Measurements from ENCODE around the gene MEGF10. TPM values are rescaled to one million over a fixed set of nuclear protein-coding genes. Genes with fewer than 3 reads are reported as not detected.
"Not testable (repeated sequence)": the region's sequence is repeated elsewhere in the genome, so short reads cannot be mapped to it uniquely, and the experiment has no call there.

The MEGF10 gene
- polyA plus RNA-seq, 10 donors: 26.3 to 43.1 (median 37.8) TPM

DNA sequence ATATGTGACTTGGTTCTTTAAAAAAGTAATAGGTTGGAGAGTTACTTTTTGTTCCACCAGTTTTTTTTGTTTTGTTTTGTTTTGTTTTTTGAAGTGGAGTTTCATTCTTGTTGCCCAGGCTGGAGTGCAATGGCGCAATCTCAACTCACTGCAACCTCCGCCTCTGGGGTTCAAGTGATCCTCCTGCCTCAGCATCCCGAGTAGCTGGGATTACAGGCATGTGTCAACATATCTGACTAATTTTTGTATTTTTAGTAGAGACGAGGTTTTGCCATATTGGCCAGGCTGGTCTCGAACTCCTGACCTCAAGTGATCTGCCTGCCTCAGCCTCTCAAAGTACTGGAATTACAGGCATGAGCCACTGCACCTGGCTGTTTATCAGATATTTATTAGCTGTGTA, 6.3 kb downstream of the MEGF10 start:
- DNase-seq: not testable (repeated sequence)

DNA sequence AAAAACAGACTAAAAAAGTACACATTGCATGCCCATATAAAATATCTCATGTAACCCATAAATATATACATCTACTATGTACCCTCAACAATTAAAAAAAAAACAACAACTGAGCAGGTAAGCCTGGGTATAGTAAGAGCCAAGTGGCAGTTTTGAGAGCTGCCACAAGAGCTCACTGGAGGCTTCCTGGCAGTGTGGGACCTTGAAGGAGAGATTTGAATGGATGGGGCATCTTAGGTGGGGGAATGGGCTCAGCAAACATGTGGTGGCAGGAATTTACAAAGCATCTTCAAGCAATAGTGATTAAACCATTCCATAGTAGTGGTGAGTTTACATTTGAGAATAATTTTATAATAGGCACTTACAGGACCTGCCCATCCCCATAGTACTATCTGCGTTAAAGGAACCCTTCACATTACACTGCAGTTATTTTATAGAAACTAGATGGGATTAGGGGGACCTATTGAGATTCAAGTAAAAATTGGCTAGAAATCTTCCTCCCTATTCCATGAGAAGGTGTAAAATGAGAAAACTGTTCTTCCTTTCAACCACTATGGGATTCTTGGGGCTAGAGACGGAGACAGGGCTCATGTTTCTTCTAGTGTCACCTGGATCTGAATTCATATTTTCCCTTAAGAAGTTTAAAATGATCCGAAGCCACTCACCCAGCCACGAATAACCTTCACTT, 6.9 kb downstream of the MEGF10 start:
- no peak for DNase-seq

DNA sequence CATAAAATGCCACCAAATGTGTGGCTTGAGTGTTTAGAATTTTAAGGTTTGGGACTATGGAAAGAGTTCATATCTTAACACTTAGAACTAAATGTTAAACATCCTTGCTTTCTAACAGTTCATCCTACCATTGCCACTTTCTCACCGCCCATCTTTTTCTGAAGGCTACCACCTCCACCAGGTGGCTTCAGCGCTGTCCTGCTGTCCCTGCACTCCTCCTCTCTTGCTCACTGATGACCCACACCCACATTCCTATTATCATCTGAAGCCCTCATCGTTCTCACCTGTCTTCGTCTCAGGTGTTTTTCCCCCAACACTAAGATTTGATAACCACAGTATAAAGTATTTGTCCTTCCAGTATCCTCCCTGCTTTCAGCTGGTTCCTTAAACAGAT, 7.4 kb downstream of the MEGF10 start:
- DNase-seq: no peak

DNA sequence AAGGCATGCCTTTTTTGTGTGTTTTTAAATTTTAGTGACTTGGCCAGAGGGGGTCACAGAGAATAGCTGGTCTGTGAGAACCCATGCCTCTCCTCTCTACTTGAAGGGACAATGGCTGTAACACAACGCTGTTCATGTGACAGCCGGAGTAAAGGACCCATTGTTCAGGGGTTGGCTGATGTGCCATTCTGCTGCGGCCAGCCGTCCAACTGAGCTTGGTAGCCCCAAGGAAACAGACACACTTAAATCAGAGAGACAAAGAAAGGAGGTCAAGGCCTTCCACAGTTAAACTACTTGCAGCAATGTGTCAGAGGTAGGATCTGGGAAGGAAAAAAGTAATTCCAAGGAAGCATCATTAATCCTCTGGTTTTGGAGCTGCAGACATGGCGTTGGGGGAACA, 8.1 kb downstream of the MEGF10 start:
- DNase-seq: no peak

DNA sequence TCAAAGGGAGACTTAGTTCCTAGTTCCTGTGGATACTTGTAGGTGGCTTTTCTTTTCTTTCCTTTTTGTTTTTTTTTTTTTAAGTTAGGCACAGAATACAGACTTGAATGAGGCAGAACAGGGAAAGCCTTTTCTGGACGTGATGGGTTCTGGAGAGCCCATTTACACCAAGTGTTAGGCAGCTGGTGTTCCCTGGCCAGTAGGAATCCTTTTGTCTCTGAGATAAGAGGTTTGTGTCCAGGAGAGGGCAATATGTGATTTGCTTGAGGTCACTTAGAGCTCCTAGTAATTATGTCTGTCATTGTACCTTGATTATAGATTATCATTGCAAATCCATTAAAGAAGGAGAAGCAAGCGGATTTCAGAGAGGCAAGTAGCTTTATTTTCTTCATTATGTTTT, 9.1 kb downstream of the MEGF10 start:
- DNase-seq: no peak

DNA sequence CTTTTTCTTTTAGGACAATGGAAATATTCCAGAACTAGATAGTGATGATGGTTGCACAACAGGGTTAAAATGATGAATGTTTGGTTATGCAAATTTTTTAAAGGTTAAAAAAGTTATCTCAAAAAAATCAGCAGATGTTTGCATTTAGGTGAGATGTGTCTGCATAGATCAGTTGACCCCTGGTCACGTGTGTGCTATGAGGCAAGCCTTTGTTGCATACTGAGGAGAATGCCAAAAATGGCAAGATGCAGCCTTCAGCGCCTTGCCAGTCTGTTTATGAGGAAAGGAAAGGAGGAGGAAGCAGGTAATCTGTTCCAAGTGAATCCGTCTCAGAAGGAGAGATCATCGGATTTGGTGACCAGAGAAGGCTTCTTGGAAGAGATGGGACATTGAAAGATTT, 11.9 kb downstream of the MEGF10 start:
- DNase-seq: no peak

DNA sequence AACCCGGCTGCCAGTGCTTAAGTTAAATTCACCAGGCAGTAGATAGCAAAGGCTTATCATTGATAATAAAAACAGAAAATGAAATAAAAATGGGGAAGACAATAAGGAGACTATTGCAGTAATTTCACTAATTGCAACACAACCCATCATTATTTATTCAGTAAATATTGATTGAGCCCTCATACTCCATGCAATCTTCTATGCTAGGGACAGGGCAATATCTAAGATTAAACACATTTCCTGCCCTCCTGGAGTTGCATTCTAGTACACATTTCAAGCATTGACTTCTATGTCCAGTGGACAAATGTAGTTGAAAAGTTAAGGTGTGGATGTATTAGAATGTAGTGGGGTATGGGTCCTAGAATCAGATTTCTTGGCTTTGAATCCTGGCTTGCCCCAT, 12.8 kb downstream of the MEGF10 start:
- DNase-seq: no peak

DNA sequence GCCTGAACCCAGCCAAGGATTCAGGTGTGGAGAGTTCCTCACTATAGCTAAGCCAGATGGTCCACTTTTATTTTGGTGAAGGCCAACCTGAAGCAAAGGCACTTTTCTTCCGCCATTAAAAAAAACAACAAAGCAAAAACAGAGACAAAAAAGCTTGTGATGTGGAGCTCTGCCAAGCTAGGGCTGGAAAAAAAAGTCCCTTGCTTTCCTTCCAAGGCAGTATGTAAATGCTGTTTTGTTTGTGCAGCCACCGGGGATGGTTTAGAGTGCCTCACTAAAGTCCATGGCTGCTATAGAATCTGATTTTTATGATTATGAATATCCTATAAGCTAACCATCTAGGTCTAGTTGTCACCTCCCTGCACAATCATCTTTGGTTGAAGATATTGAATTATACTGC, 14.9 kb downstream of the MEGF10 start:
- DNase-seq: peak in 1 of 3 donors; percentile 59

DNA sequence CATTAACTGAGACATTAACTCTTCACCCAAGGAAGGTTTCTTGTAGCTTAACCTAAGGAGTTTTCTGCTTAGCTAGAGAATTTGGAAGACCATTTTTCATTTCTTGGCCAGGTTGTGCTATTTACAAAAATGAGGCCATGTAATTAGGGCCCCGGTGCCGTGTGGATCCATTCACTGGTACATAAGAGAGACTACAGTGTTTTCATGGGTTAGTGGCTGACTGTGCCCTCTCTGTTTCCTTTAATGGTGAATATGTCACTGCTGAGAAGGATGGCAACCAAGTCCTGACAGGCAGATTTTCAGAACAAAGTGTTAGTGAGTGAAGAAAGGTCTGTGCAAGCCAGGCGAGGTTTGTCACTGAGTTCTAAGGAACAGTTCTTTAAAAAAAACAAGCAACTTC, 15.4 kb downstream of the MEGF10 start:
- no peak for DNase-seq

DNA sequence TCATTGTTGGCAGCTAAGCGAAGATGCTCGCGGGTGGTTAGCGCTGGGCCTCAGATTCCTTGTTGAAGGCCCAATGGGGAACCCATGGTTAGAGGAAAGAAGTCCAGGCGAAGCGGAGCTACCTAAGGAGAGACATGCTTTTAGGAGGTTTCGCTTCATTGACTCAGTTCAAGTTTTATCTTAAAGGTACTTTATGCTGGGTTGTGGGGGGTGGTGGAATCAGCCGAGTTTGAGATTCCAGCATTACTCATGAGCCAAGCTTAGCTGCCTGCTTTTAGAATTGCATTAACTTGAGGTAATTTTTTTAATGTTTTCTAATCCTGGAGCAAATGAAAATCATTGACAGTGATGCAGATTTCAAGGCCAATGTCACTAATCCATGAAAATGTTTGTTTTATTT, 16.1 kb downstream of the MEGF10 start:
- DNase-seq: no peak

DNA sequence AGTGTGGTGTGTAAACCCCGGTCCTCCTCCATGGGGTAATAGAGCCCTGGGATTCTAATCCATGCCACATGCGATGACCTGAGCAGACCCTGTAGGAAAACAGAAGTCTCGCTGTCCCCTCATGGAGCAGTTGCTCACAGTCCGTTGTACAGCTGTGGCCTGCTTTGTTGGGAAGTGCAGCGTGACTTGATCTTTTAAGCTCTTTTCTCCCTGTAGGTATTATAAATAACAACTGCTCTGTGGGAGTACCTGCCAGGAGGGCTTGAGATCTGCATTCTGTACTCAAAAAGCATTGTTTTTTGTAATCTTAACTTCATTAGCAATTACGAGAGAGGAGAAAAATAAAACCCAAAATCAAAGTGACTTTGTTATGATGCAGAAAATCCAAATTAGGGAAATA, 17.3 kb downstream of the MEGF10 start:
- peak in 1 of 3 donors; percentile 44 for DNase-seq

DNA sequence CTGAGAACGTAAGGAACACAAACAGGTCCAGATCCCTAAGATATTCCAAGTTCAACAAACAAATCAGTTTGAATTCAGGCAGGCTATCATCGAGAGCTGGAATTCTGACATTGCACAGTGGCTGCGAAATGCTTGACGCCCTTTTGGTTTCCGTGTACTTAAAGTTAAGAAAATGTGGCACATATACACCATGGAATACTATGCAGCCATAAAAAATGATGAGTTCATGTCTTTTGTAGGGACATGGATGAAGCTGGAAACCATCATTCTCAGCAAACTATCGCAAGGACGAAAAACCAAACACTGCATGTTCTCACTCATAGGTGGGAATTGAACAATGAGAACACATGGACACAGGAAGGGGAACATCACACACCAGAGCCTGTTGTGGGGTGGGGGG, 17.7 kb downstream of the MEGF10 start:
- DNase-seq: not testable (repeated sequence)

DNA sequence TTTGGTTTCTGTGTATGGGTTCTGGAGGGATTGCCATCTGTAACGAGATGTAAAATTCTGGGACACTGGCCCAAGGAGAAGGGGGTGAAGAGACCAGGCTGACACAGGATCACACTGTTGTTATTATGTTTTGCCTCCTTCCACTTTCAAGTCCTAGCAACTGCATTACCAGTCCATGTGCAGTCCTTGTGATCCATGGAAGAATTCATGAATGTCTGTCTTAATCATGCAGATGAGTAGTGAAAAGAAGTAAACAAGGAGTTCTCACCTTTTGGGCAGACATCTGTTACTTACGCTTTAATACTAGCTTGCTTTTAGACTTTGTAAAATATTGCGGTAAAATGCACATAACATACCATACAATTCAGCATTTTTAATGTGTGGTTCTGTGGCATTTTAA, 18.3 kb downstream of the MEGF10 start:
- DNase-seq: no peak

DNA sequence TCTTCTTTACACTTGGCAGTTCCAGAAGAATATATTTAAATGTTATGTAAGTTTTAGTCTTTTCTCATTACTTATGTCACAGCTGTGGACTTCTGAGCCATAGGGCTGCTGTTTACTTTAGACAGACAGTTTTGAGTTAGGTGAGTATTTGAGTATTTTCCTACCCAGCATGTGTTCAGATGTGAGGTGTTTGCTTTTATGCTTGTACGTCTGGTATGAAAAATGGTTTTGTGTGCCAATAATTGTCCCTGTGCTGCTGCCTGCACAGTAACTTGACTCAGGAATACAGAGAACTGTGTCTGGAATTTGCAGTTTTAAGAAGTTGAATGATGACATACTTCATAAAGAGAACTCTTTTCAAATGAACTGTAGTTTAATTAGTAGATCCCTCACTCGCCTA, 20.8 kb downstream of the MEGF10 start:
- peak in 1 of 3 donors; percentile 61 for DNase-seq

DNA sequence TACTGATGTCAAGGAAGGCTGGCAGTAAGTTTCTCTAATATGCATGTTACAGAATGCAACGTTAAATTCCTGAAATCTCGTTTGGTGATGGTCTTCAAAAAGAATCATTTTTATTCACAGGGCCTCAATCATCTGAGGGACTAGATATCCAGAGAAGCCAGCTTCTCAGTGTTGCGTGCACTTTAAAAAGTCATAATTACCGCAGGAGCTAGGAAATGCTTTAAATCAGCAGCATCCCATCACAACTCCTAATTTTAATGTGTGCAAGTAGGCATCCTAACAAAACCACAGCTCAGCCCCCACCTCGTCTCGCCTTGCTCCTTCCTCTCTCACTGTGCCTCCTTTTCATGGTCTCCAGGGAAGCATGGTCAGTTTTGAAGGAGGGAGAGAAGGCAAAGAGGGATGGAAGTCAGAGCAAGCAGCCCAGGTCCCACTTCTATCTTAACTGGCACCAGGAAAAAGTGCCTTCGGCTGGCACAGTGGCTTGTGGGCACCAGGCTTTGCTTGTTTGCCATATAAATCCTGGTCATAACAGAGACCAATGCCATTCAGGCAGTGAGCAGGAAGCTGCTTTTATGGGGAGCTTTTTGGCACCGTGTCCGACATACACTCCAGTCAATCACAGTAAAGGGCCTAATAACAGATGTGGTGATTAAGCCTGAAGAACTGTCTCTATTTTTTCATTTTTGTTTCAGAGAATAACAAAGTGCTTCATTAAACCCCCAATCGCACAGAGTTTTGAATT, 21.4 kb downstream of the MEGF10 start:
- peak; percentile 55 to 76 (median 57) for DNase-seq

DNA sequence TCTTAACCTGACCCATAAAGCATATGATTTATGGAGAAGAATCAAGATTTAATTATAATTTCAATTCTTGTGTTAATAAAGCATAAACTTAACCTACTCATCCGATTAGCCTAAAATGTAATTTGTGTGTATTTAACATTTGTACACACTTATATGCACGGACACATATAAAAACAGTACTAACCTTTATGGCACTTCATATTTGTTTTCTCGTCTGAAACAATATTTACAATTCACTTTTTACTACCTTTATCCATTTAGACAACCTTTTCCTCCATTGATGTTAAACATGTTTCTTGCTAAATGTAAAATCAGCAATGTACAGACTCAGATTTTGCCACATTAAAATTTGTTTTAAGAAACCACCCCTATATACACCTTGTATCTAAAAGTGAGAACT, 22.8 kb downstream of the MEGF10 start:
- no peak for DNase-seq

DNA sequence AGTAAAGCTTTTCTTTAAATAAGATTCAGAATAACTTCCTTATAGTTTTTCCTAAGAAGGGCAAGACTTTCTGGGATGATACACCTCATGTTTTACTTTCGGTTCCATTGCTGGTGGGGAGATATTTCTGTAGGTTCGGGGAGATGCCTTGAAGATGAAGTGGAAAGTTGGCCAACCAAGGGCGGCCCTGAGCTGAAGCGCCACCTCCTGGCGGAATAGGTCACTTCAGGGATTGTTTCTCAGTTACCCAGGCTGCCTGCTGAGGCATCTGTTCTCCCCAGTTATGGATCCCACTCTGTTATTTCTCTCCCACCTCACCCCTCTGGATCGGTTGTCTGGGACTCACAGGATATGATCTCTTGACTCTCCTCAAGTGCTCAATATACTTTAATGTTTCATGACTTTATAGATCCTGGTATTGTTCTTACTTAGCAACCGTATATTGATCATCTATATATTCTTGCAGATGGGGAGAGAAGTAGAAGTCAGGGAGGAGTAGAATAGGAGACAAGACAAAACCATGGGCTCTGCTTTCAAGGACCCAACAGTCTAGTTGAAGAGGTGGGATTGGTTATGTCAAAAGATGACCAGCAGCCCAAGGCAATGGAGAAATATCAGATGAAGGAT, 23.4 kb downstream of the MEGF10 start:
- peak in 2 of 3 donors; percentile 43 to 44 for DNase-seq

DNA sequence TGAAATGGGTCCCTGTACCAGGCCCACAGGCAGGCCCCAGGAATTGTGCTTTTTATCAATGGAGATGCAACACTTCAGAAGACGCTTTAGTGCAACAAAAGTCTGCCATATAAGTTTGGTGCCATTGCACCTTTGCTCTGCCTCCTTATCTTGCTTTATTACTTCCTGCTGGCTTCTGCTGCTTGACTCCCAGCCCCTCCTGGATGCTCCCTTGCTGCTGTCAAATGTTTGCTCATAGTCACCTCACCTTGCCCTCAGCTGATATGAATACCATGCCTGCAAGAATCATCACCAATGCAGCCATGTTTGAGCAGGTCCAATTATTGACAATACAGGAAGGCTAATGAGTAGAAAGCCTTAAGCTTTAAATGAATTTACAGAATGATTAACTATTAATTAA, 25.4 kb downstream of the MEGF10 start:
- no peak for DNase-seq

DNA sequence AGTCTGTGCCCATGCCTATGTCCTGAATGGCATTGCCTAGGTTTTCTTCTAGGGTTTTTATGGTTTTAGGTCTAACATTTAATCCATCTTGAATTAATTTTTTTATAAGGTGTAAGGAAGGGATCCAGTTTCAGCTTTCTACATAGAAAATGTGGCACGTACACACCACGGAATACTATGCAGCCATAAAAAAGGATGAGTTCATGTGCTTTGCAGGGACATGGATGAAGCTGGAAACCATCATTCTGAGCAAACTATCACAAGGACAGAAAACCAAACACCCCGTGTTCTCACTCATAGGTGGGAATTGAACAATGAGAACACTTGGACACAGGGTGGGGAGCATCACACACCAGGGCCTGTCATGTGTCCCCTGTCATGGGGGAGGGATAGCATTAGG, 26.8 kb downstream of the MEGF10 start:
- not testable (repeated sequence) for DNase-seq

DNA sequence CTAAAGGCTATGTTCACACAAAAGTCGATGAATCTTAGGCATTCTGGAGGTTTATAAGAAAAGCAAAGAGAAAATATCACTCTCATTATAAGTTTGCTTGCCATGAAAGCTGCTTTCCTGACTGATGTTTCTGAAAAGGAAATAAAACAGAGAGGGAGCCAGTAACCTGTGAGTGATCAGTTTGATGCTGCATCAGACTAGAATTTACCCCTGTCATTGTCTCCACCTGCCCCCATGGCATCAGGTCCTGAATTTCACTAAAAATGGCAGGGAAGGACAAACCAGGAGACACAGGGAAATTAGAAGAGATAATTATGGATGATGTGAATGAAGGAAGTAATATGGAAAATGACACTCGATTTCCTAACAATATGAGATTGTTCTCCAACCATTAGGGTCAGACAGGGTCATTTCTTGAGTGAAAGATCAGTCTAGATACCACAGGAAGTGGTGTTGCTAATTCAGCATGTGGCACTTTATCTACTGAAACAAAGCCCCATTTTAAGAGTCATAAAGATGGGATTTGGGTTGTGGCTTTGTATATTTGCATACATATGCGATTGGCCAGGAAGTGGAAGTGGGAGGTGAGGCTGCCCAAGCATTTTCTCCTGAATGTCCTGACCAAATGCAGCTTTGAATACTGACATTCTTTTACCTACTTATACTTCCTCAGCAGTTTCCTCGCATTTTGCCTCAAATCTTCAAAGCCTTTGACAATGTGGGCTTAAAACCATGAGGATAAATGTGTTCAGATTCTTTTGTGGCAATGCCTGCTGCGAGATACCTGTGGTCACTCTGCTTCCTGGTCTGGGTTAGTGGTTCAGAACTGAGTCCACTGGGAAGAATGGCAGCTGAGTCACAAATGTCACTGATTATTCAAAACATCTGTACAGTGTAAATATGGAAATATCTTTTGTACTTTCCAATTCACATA, 29.7 kb downstream of the MEGF10 start:
- DNase-seq: no peak

DNA sequence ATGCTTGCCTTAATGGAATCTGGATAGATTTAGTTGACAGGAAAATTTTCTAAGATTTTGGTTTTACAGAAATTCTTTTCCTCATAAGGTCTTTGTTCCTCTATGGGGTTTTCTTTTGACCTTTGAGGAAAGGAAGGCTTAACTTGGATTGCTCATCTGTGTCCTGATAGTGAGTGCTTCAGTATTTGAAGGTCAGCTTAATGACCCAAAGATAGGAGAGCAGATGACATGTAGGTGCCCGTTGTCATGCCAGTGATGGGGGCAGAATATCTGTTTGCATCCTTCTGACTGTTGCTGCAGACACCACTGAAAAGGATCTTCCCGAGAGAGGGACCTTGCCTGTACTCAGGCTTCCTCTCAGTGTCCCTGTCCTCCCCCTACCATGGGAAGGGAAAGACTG, 30.9 kb downstream of the MEGF10 start:
- DNase-seq: no peak

DNA sequence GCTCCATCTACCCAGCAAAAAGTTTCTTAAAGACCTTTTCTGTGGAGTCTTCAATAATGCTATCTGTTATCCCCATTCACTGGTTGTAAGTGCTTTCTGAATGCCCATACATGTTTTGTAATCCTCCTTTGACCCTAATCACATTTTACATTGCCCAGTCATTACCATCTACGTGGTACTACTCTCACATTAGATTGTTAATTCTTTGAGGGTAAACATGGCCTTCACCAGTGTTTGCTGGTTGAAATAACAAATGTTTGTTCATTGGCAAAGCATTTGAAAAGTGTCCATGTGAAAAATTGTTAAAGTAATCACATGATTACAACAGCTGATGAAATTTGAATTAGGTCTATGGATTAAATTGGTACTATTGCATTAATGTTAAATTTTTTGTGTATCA, 31.8 kb downstream of the MEGF10 start:
- DNase-seq: no peak
